GM18951 (cell line): ENCODE data around the gene PRPF6.

Experiments
- POLR2A ChIP-seq: IDR thresholded peaks from 4 replicates; pipeline ENCODE4 v1.6.1; 2011; ENCODE audit warnings: mild to moderate bottlenecking; ENCODE audit not compliant: insufficient read length, insufficient read depth; ENCODE audit errors: extremely low read depth
- in situ Hi-C: fragments of 300-500 bp; cut with MboI; formaldehyde crosslinking; loops from one replicate; pipeline ENCODE4 v1.12.0; 2022; ENCODE audit warnings: low sequenced_read_pairs, mixed read lengths, inconsistent platforms; ENCODE audit not compliant: unreplicated experiment

Gene PRPF6

GRCh38 chr20:63980806-63981728, at the start of gene PRPF6:
Gene PRPF6, plus strand, starts transcription at chr20:63981132. Its CDS starts 114 bp downstream, at chr20:63981246.
- in situ Hi-C loops, result no loop called here
- TF ChIP-seq POLR2A, result peak; percentile 75

- no peak for TF ChIP-seq POLR2A
- in situ Hi-C loops, result no loop called here
Measured at GRCh38 chr20:63931735-63932134, 49.2 kb upstream of the PRPF6 start.

GRCh38 chr20:63932606-63933160, 48.2 kb upstream of the PRPF6 start:
- no peak for TF ChIP-seq POLR2A
- in situ Hi-C loops, result no loop called here

- in situ Hi-C loops, result no loop called here
- no peak for TF ChIP-seq POLR2A
Measured at GRCh38 chr20:63933646-63934045, 47.3 kb upstream of the PRPF6 start.

GRCh38 chr20:63934271-63935068, 46.5 kb upstream of the PRPF6 start:
- in situ Hi-C loops, result no loop called here
- TF ChIP-seq POLR2A, result no peak

- TF ChIP-seq POLR2A, result no peak
- in situ Hi-C loops, result no loop called here
Measured at GRCh38 chr20:63935447-63935846, 45.5 kb upstream of the PRPF6 start.

GRCh38 chr20:63937596-63937995, 43.3 kb upstream of the PRPF6 start:
- no peak for TF ChIP-seq POLR2A
- in situ Hi-C loops, result no loop called here

GRCh38 chr20:63939061-63939935, 41.6 kb upstream of the PRPF6 start:
- in situ Hi-C loops, result no loop called here

GRCh38 chr20:63940071-63940471, 40.9 kb upstream of the PRPF6 start:
- in situ Hi-C loops, result no loop called here
- TF ChIP-seq POLR2A, result no peak

More at GRCh38 chr20:63939061-63939935, 41.6 kb upstream of the PRPF6 start:
- TF ChIP-seq POLR2A, result no peak

- no peak for TF ChIP-seq POLR2A
- in situ Hi-C loops, result no loop called here
Measured at GRCh38 chr20:63940472-63941266, 40.3 kb upstream of the PRPF6 start.

- in situ Hi-C loops, result no loop called here
- TF ChIP-seq POLR2A, result no peak
Measured at GRCh38 chr20:63941282-63942081, 39.5 kb upstream of the PRPF6 start.
